ENCODE data around the gene PRDM12.

Gene PRDM12

GRCh38 chr9:130693101-130693425 is 28.7 kb downstream of the PRDM12 start:
- no peak for DNase-seq

GRCh38 chr9:130693426-130694191 is 29.2 kb downstream of the PRDM12 start, which contains the start of gene EXOSC2:
Gene EXOSC2, plus strand, starts transcription at chr9:130693780. Its CDS starts 12 bp downstream, at chr9:130693792.
- DNase-seq: peak; percentile 99

- DNase-seq: peak; percentile 50
Measured at GRCh38 chr9:130694205-130694604, 29.8 kb downstream of the PRDM12 start.

GRCh38 chr9:130696139-130696650 is 31.8 kb downstream of the PRDM12 start:
- no peak for DNase-seq

GRCh38 chr9:130696996-130697395 is 32.6 kb downstream of the PRDM12 start:
- no peak for DNase-seq

- no peak for DNase-seq
Measured at GRCh38 chr9:130698514-130698913, 34.1 kb downstream of the PRDM12 start.

- no peak for DNase-seq
Measured at GRCh38 chr9:130699047-130699446, 34.7 kb downstream of the PRDM12 start.

- DNase-seq: peak; percentile 72
Measured at GRCh38 chr9:130701059-130702022, 36.9 kb downstream of the PRDM12 start.

- no peak for DNase-seq
Measured at GRCh38 chr9:130703501-130703900, 39.1 kb downstream of the PRDM12 start.

GRCh38 chr9:130707225-130707976 is 43.0 kb downstream of the PRDM12 start:
- peak; percentile 66 for DNase-seq

- DNase-seq: no peak
Measured at GRCh38 chr9:130710822-130711352, 46.5 kb downstream of the PRDM12 start.

- no peak for DNase-seq
Measured at GRCh38 chr9:130711469-130711868, 47.1 kb downstream of the PRDM12 start.

GRCh38 chr9:130712564-130713285 is 48.3 kb downstream of the PRDM12 start:
- DNase-seq: peak; percentile 99

GRCh38 chr9:130713286-130713960 is 49.0 kb downstream of the PRDM12 start:
- no peak for DNase-seq

GRCh38 chr9:130714586-130715110 is 50.3 kb downstream of the PRDM12 start:
- no peak for DNase-seq

GRCh38 chr9:130715270-130715669 is 50.9 kb downstream of the PRDM12 start:
- DNase-seq: no peak

GRCh38 chr9:130718562-130718961 is 54.2 kb downstream of the PRDM12 start:
- DNase-seq: no peak

- DNase-seq: no peak
Measured at GRCh38 chr9:130720762-130721161, 56.4 kb downstream of the PRDM12 start.

- peak; percentile 14 for DNase-seq
Measured at GRCh38 chr9:130728721-130729120, 64.3 kb downstream of the PRDM12 start.

GRCh38 chr9:130729145-130729544 is 64.8 kb downstream of the PRDM12 start:
- no peak for DNase-seq

- DNase-seq: no peak
Measured at GRCh38 chr9:130731355-130731754, 67.0 kb downstream of the PRDM12 start.
